Common myeloid progenitor, CD34-positive (primary cell): ENCODE results near the gene RBM22.

Experiments used
- CTCF ChIA-PET: fragments of 350-600 bp; sonication (Branson Sonifier 250); formaldehyde crosslinking; loops from one replicate; lab custom pipeline; 2021; ENCODE audit warnings: antibody characterized with exemption; lab: Charles Lee
- POLR2A ChIA-PET: fragments of 350-600 bp; sonication (Branson Sonifier 250); formaldehyde crosslinking; loops from one replicate; lab custom pipeline; 2021; ENCODE audit warnings: antibody characterized with exemption; lab: Charles Lee
- DNase-seq, 3 donors: peaks; one replicate each; pipeline versions ENCODE4 v3.0.0 to v3.0.0-alpha.2; 2013
- H3K27ac ChIP-seq, 2 experiments: 1 replicate in 1 of 2; 2 replicates in 1 of 2; pipeline ENCODE4 v1.7.0; 2013; ENCODE audit warnings: inconsistent platforms in 2 of 2, low read length in 2 of 2, mild to moderate bottlenecking in 2 of 2, low read depth in 1 of 2, moderate library complexity in 1 of 2; ENCODE audit not compliant: severe bottlenecking in 2 of 2, insufficient read depth in 1 of 2, poor library complexity in 1 of 2
- H3K27me3 ChIP-seq, 5 experiments: replicated peaks in 2 of 5; 1 replicate in 3 of 5; 2 replicates in 2 of 5; pipeline versions ENCODE4 v1.6.1 to v1.7.0; 2013; ENCODE audit warnings: low read length in 4 of 5, mild to moderate bottlenecking in 2 of 5, moderate library complexity in 2 of 5, inconsistent platforms in 1 of 5; ENCODE audit not compliant: insufficient read depth in 5 of 5, control insufficient read depth in 4 of 5
- H3K36me3 ChIP-seq, 4 experiments: 1 replicate in 2 of 4; 2 replicates in 2 of 4; pipeline versions ENCODE4 v1.6.1 to v1.7.0; 2013; ENCODE audit warnings: low read length in 3 of 4, control low read depth in 1 of 4, mild to moderate bottlenecking in 1 of 4; ENCODE audit not compliant: control insufficient read depth in 4 of 4, insufficient read depth in 4 of 4
- H3K4me1 ChIP-seq, 4 experiments: 1 replicate in 3 of 4; 2 replicates in 1 of 4; pipeline versions ENCODE4 v1.6.1 to v1.7.1; 2013; ENCODE audit warnings: low read length in 3 of 4, mild to moderate bottlenecking in 3 of 4, control low read depth in 1 of 4, inconsistent platforms in 1 of 4, moderate library complexity in 1 of 4; ENCODE audit not compliant: control insufficient read depth in 4 of 4, insufficient read depth in 4 of 4; ENCODE audit errors: control extremely low read depth in 1 of 4
- H3K4me3 ChIP-seq, 7 experiments: 1 replicate in 4 of 7; 2 replicates in 3 of 7; pipeline versions ENCODE4 v1.5.1 to v1.7.0; 2013; ENCODE audit warnings: mild to moderate bottlenecking in 7 of 7, low read length in 6 of 7, moderate library complexity in 6 of 7, inconsistent platforms in 2 of 7, low read depth in 2 of 7, control low read depth in 1 of 7; ENCODE audit not compliant: insufficient read depth in 4 of 7, control insufficient read depth in 1 of 7; ENCODE audit errors: extremely low read depth in 1 of 7
- H3K9me3 ChIP-seq, 5 experiments: 1 replicate in 4 of 5; 2 replicates in 1 of 5; pipeline versions ENCODE4 v1.6.1 to v1.7.1; 2013; ENCODE audit warnings: low read length in 4 of 5, mild to moderate bottlenecking in 2 of 5, inconsistent platforms in 1 of 5, low read depth in 1 of 5, moderate library complexity in 1 of 5; ENCODE audit not compliant: control insufficient read depth in 4 of 5, insufficient read depth in 2 of 5; ENCODE audit errors: control extremely low read depth in 1 of 5
- WGBS: methylation state at CpG from one replicate; pipeline ENCODE4 v1.1.5; 2013; ENCODE audit not compliant: insufficient coverage; 5-methylcytosine and 5-hydroxymethylcytosine counted together

RBM22 gene

GRCh38 chr5:150703762-150704161 lies 2.9 kb upstream of the RBM22 start:
- peaks cover 2 to 24% (median 12%) of the 10 kb centered on the region in 4 experiments for H3K36me3 ChIP-seq
- no peak overlapping the region for H3K27ac ChIP-seq
- peaks cover 10 to 19% (median 16%) of the 10 kb centered on the region in 4 experiments for H3K4me1 ChIP-seq
- no peak overlapping the region for H3K4me3 ChIP-seq
- POLR2A ChIA-PET = no interaction called here
- 90% methylated on average over 1 of the region's 3 CpGs for WGBS
- CTCF ChIA-PET = interaction anchor here (0.7 to 1.5 kb wide), 7 partner anchors 11 to 146 kb away, joined by 3 to 4 read pairs (median 3); partner anchors contain the start of gene MYOZ3
- H3K9me3 ChIP-seq = no peaks in the 10 kb centered on the region
- no peaks in the 10 kb centered on the region for H3K27me3 ChIP-seq
- DNase-seq = peak in 2 of 3 donors; percentile 30 to 42

DNA sequence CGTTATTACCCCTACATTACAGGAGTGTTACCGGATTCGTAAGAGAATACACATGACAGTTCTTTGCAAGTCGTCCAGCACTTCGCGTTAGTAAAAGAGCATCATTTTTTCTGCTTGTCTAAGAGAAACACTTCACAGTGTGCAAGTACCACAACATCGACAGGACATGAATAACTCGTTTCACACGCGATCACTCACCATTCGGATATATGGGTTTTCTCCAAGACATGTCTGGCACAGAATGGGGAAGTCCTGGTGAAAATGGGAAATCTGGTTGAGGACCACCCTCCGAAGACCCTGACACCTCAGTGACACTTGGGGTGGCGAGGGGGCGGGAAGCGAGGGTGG lies 642 bp downstream of the RBM22 start:
- Histone ChIP-seq H3K4me1 (peaks cover 10 to 19% (median 16%) of the 10 kb centered on the region in 4 experiments), H3K27ac (peak overlapping the region; percentile 93 to 97), H3K27me3 (no peaks in the 10 kb centered on the region), H3K36me3 (peaks cover 10 to 40% (median 25%) of the 10 kb centered on the region in 4 experiments), H3K4me3 (peak overlapping the region; percentile 95 to 99 (median 98)), H3K9me3 (no peaks in the 10 kb centered on the region)
- peak in 2 of 3 donors; percentile 84 to 87 for DNase-seq
- CTCF ChIA-PET = interaction anchor here (0.6 to 4.7 kb wide), 22 partner anchors 9 to 158 kb away, joined by 3 to 30 read pairs (median 4); partner anchors contain the start of genes DCTN4 and SMIM3
- POLR2A ChIA-PET = interaction anchor here (0.8 to 1.4 kb wide), 3 partner anchors 30 to 78 kb away, joined by 3 to 6 read pairs (median 5); partner anchors contain the start of gene SMIM3
- WGBS = 6% methylated on average over 11 of the region's 15 CpGs

GRCh38 chr5:150694612-150695011 lies 6.2 kb downstream of the RBM22 start:
- Histone ChIP-seq H3K27ac (peak overlapping the region in 1 of 2 experiments; percentile 5), H3K27me3 (no peaks in the 10 kb centered on the region), H3K4me3 (no peak overlapping the region), H3K36me3 (peaks cover 36 to 87% (median 65%) of the 10 kb centered on the region in 4 experiments), H3K4me1 (peaks cover 1 to 6% (median 4%) of the 10 kb centered on the region in 4 experiments), H3K9me3 (no peaks in the 10 kb centered on the region)
- peak; percentile 64 to 82 (median 74) for DNase-seq
- ChIA-PET POLR2A (interaction anchor here (0.6 kb wide), 1 partner anchor 45 kb away, joined by 3 read pairs; no protein-coding TSS in a partner anchor), CTCF (interaction anchor here (1.0 kb wide), 1 partner anchor 36 kb away, joined by 3 read pairs; no protein-coding TSS in a partner anchor)
- WGBS = 20% methylated on average over 2 of the region's 3 CpGs

DNA sequence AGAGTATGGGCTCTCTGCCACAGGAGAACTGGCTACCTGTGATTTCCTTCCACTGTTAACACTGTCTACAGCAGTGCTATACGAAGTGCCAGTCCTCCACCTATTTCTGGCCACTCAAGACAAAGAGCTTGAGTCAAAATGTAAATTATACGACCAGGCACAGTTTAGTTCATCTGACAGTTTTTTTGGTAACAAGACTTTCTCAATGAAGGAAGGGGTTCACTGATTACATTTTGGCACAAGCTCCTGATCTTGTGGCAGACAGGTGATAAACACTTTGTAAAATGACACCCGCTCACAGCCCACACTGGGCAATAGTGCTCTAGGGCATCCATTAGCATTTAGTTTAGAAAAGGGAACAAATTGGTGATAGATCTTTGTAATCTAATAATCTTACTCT lies 8.6 kb downstream of the RBM22 start:
- no peaks in the 10 kb centered on the region for H3K4me1 ChIP-seq
- WGBS = 100% methylated on average over 3 of the region's 3 CpGs
- ChIA-PET CTCF (interaction anchor here (0.9 to 2.4 kb wide), 3 partner anchors 8 to 231 kb away, joined by 3 to 7 read pairs (median 3); partner anchors contain the start of gene RBM22), POLR2A (no interaction called here)
- no peak overlapping the region for H3K27ac ChIP-seq
- H3K27me3 ChIP-seq = no peaks in the 10 kb centered on the region
- DNase-seq = no peak
- H3K36me3 ChIP-seq = peaks cover 30 to 70% (median 53%) of the 10 kb centered on the region in 4 experiments
- no peak overlapping the region for H3K4me3 ChIP-seq
- H3K9me3 ChIP-seq = no peaks in the 10 kb centered on the region

DNA sequence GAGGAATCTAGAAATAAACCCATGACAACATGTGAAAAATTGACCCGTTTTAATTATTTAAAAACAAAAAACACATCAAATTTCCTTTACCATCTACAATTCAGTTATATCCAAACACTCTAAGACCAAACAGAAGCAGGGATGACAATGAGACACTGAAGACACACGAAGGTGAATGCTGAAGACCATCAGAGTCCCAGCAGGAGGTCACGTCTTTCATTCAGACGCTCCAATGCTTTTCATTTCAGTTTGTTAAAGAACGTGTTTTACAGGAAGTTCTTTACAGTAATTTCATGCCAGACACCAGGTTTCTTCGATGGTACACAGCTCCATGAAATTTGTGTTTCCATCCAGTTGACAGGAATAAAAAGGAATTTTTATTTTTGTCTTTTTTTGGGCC lies 10.1 kb downstream of the RBM22 start:
- 92% methylated on average over 5 of the region's 6 CpGs for WGBS
- H3K4me3 ChIP-seq = no peak overlapping the region
- H3K27me3 ChIP-seq = no peaks in the 10 kb centered on the region
- CTCF ChIA-PET = interaction anchor here (1.2 to 2.4 kb wide), 2 partner anchors 10 to 230 kb away, joined by 3 to 7 read pairs; partner anchors contain the start of gene RBM22
- peaks cover 25 to 55% (median 44%) of the 10 kb centered on the region in 4 experiments for H3K36me3 ChIP-seq
- no peaks in the 10 kb centered on the region for H3K9me3 ChIP-seq
- POLR2A ChIA-PET = no interaction called here
- no peaks in the 10 kb centered on the region for H3K4me1 ChIP-seq
- no peak for DNase-seq
- no peak overlapping the region for H3K27ac ChIP-seq

GRCh38 chr5:150689120-150689519 lies 11.7 kb downstream of the RBM22 start:
- no CpG with 5 or more reads among the region's 1 CpG for WGBS
- CTCF ChIA-PET = interaction anchor here (0.6 kb wide), 1 partner anchor 164 kb away, joined by 3 read pairs; no protein-coding TSS in a partner anchor
- no peaks in the 10 kb centered on the region for H3K4me1 ChIP-seq
- POLR2A ChIA-PET = no interaction called here
- no peak for DNase-seq
- H3K27ac ChIP-seq = no peak overlapping the region
- no peaks in the 10 kb centered on the region for H3K9me3 ChIP-seq
- no peak overlapping the region for H3K4me3 ChIP-seq
- H3K36me3 ChIP-seq = peaks cover 21 to 39% (median 35%) of the 10 kb centered on the region in 4 experiments
- no peaks in the 10 kb centered on the region for H3K27me3 ChIP-seq

- H3K9me3 ChIP-seq = no peaks in the 10 kb centered on the region
- POLR2A ChIA-PET = interaction anchor here (0.7 kb wide), 1 partner anchor 1291 kb away, joined by 4 read pairs; no protein-coding TSS in a partner anchor
- H3K4me3 ChIP-seq = no peak overlapping the region
- H3K27ac ChIP-seq = no peak overlapping the region
- H3K36me3 ChIP-seq = peaks cover 0 to 23% (median 9%) of the 10 kb centered on the region in 4 experiments
- H3K27me3 ChIP-seq = no peaks in the 10 kb centered on the region
- WGBS = 96% methylated on average over 9 of the region's 9 CpGs
- DNase-seq = no peak
- CTCF ChIA-PET = interaction anchor here (1.6 kb wide), 1 partner anchor 24 kb away, joined by 5 read pairs; the partner anchor contains the start of gene RBM22
- H3K4me1 ChIP-seq = peaks cover 0 to 25% (median 21%) of the 10 kb centered on the region in 4 experiments
These were observed 24.3 kb downstream of the RBM22 start for GRCh38 chr5:150676578-150676977.
